Measurements from ENCODE around the gene ZNF225.
A peak's percentile ranks its signal among the peaks of the same experiment; 100 is the strongest.
"Not testable (repeated sequence)": the region's sequence is repeated elsewhere in the genome, so short reads cannot be mapped to it uniquely, and the experiment has no call there.

Gene ZNF225

GRCh38 chr19:44163789-44164188 lies 50.6 kb downstream of the ZNF225 start:
- no peak for DNase-seq (ENCODE audit: low read depth in 2 of 2)

GRCh38 chr19:44164327-44164672 lies 51.1 kb downstream of the ZNF225 start:
- DNase-seq (ENCODE audit: low read depth in 2 of 2) = no peak

- peak; percentile 61 to 82 for DNase-seq (ENCODE audit: low read depth in 2 of 2)
These were observed 51.7 kb downstream of the ZNF225 start, which contains the start of gene ZNF226 for GRCh38 chr19:44164673-44165512. Gene ZNF226 (plus strand): TSS chr19:44165100. CDS start chr19:44170081, 4,981 bp downstream.

GRCh38 chr19:44170660-44171059 lies 57.5 kb downstream of the ZNF225 start:
- not testable (repeated sequence) for DNase-seq (ENCODE audit: low read depth in 2 of 2)

- no peak for DNase-seq (ENCODE audit: low read depth in 2 of 2)
These were observed 63.4 kb downstream of the ZNF225 start for GRCh38 chr19:44176590-44176989.

- DNase-seq (ENCODE audit: low read depth in 2 of 2) = no peak
These were observed 67.8 kb downstream of the ZNF225 start for GRCh38 chr19:44180968-44181367.

GRCh38 chr19:44182145-44182544 lies 68.9 kb downstream of the ZNF225 start:
- no peak for DNase-seq (ENCODE audit: low read depth in 2 of 2)
